GM21360 (cell line): ENCODE results near the gene SLC6A6.

Experiments
- ATAC-seq: cut with Tn5 transposase; IDR thresholded peaks from one replicate; pipeline ENCODE4 v1.9.1; 2021; ENCODE audit warnings: mild to moderate bottlenecking, moderate library complexity; ENCODE audit not compliant: unreplicated experiment

The SLC6A6 gene

DNA sequence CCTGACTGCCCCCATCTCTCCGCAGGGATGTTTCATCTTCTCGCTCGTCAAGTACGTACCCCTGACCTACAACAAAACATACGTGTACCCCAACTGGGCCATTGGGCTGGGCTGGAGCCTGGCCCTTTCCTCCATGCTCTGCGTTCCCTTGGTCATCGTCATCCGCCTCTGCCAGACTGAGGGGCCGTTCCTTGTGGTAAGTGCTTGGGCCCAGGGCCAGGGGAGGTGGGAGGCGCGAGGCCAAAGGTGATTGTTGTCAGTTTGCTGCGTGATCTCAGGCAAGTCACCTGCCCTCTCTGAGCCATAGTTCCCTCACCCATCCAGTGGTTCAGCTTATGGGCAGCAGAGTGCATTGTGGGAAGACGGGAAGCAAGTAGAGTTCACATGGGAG lies 79.2 kb downstream of the SLC6A6 start:
- ATAC-seq = no peak

DNA sequence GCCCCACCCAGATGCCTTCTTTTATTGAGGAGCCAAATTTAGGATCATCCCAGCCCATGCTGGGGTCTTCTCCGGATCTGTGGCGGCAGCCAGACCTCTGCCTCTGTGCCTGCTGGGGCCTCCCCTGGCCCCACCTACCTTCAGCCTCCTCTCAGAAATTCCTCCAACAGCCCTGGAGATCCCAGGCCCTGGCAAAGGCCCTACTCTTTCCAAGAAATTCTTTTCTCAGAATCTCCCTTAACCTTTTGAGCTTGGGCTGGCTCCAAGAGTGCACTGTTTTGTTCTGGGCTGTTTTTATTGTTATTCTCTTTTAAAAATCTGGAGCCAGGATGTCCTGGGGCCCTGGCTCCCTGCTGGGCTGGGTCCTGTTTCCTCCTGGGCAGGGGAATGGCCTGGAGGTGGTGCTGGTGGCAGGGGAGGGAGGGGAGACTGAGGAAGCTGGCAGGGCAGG lies 79.9 kb downstream of the SLC6A6 start:
- ATAC-seq = no peak

DNA sequence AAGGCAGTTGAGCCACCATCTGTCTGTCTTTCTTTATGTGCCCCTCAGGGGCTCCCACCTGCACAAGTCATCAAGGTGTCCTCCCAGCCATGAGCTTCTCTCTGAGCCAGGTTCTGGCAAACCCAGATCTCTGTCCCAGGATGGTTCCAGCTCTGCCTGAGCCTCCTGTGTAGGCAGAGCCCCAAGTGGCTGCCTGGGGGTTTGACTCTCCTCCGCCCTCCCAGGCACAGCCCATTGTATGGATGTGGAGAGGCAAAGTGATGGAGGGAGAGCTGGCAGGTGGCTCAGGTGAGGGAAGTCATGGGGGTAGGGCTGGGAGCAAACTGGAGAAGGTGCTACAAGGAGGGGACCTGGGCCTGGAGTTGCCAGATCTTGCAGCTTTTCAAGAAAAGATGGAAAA lies 80.9 kb downstream of the SLC6A6 start:
- no peak for ATAC-seq

DNA sequence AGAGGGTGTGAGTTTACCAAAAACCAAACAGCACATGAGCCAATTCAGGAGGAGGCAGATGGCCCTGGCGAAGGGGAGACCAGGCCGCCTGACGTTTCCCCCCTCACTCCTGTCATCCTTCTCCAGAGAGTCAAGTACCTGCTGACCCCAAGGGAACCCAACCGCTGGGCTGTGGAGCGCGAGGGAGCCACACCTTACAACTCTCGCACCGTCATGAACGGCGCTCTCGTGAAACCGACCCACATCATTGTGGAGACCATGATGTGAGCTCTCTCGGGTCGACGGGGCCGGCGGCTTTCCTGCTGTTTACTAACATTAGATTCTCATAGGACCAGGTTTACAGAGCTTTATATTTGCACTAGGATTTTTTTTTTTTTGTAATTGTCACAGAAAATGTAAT lies 82.3 kb downstream of the SLC6A6 start:
- ATAC-seq = no peak

DNA sequence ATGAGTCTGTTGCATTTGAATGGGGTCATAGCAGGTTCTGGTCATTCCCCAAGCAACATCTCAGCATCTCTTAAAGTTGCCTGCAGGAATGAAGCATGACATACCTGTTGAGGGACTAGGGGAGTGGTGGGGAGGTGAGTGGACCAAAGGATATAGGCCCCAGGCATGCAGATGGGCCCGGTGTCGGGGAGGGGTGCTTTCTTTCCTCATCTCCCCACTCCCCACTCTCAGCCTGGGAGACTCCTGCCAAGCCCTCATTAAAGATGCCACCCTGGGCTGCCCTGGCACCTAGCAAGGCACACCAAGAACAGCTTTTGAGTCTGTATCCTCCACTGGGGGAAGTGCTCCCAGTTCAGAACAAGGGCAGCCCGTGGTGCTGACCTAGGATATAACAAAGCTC lies 83.6 kb downstream of the SLC6A6 start:
- no peak for ATAC-seq

DNA sequence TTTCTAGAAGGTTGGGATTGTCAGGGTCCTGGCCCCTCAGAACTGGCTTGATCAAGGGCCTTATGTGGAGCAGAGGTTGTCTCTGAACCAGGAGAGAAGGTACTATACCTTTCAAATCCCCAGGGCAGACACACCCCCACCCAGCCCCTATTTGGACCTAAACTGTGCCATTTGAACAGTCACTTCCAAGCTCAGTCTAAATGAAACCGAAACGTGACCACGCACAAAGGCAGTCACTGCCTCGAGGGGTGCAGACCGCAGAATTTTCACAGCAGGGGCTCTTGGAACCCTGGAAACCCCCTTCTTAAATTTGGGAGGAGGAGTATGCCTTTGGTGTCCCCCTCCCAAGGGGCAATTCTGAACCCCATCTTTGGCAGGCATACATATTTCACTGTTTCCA lies 84.1 kb downstream of the SLC6A6 start:
- ATAC-seq = no peak

DNA sequence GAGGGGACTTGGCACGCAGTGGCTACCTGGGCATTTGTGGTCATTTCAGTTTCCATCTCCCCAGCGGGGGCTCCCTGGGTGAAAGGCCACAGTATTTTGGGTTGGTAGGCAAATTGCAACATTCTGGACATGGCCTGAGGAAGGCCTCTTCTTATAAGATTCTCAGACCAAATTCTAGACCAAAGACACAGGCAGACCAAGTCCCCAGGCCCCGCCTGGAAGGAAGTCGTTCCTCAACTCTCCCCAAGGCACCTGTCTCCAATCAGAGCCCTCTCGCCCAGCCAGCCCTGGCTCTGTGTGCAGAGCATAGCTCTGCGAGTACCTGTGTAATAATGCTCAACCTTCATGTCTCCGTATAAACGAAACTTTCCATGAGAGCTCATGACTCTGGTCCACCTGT lies 84.7 kb downstream of the SLC6A6 start:
- ATAC-seq = no peak

DNA sequence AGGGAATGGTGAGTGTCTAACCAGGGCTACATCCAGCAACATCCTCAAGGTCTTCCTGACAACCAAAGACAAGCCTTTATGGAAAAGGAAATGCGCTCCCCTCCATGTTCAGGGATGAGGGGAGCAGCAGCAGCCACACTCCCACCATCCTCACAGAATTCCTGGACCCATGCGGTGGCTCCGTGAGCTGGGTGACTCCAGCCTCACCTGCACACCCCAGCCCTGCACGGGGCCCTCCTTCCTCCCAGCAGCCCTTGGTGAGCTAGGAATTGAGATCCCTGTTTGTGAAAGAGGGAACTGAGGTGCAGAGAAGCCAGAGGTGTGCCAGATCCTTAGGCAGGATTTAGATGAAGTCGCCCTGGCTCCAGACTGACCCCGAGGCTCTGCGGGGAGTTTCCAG lies 85.4 kb downstream of the SLC6A6 start:
- no peak for ATAC-seq

DNA sequence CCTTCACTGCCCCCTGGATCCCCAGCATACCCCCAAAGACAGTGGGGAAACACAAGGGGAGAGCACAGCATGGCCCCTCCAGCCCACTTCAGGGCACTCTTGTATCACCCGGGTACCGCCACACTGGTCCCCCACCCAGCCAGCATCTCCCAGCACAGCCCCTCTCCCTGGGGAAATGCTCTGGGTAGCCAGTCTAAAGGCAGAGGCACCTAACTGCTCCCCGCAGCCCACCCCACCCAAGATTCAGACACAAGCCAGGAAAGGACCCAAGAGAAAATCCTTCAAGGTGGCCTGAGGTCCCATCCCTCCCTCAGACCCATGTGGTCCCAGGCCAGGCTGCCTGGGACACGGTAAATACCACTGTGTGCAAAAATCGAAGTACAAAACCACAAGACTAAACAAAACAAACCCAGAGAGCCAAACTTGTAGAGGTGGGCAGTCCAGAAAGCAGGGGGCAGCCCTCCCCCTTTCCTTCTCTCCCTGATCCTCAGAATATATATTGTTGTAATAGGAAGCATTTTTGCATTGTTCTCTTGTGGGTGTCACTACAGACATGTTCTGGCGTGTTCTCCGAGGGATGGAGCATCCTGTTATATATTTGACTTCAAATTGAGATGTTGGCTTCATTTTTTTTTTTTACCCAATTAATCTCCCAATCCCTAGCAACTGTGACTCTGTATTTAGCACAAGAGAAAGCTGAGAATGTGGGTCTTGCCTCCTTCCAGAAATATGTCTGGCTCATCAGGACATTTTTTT lies 86.1 kb downstream of the SLC6A6 start:
- no peak for ATAC-seq

DNA sequence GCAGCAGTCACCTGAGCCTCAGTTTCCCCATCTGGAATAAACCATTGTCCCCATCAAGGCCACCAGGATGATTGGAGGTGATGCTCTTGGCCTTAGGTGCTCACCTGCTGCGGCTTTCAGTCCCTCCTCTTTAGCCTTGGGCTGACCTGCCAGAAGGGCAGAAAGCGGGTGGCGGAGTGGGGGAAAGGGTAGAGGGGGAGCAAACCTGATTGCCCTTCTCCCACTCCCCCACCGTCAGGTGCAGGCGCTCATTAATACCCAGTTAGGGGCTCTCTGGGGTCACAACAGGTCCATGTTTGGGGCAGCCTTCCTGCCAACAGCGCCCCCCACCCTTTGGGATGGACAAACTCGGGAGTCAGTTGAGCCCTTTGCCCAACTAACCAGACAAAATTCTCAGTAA lies 87.2 kb downstream of the SLC6A6 start:
- ATAC-seq = no peak

DNA sequence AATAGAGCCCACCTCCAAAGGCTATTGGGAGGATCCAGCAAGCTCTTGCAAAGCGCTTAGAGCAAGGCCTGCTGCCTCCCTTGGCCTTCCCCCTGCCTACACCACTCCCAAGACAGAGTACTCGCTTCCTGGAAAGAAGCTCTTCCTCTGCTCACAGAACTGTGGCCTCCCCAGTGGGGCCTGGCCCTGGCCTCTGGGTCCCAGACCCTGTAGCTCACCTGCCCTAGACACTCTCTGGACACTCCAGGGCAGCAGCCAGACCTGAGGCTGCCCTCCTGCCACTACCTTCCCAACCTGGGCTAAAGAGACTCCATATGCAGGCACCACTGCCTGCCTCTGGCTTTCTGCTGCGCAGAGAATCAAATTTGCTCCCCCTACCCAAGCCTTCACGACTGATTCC lies 87.8 kb downstream of the SLC6A6 start:
- ATAC-seq = no peak

DNA sequence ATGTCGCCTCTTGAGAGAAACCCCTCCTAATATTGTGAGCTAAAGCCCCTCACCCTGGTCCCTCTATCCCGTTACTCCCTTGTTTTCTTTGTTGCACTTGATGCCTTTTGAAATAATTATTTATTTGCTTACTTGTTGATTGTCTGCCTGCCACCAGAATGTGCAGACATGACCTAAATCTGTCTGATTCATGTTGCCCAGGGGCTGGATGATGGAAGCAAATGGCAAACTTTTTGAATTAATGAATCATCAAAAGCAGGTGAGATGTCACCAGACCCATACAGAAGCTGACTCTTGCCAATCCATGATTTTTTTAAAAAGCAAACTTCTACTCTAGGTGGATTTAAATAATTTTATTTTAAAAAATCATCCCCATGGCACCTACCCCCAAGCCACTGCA lies 88.4 kb downstream of the SLC6A6 start:
- ATAC-seq = no peak

DNA sequence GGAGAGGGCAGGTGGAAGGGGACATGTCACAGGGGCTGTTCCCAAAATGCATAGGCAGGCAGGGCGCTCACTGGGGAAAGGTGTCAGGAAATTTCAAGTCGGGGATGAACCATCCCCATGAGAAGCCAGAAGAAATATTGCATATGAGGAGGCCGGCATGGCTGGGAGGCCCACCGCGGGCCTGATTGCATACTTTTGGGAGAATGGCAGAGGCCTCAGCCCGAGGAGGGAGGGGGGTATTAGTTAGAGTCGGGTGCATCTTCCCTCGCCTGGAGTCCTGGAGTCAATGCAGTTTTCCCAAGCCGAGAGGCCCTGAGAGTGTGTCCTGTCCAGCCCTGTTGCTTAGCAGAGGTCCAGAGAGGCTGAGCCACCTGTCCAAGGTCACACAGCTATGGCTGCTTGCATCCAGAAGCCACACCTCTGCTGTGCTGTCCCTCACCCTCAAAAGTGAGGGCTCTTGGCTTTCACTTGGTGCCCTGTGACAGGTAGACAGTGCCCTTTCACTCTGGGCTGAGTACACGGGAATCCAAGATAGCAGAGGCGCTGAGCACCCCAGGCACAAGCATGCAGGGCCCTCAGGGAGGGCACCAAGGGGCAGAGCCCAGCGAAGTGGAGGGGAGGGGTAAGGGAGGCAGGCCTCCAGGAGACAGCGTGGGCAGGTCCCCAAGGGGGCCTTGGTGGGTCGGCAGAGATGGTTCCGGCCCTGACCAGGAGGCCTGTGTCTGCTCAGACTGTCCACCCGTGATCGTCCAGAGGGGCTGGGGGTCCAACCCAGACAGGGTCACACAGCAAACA lies 89.2 kb downstream of the SLC6A6 start:
- ATAC-seq = no peak

DNA sequence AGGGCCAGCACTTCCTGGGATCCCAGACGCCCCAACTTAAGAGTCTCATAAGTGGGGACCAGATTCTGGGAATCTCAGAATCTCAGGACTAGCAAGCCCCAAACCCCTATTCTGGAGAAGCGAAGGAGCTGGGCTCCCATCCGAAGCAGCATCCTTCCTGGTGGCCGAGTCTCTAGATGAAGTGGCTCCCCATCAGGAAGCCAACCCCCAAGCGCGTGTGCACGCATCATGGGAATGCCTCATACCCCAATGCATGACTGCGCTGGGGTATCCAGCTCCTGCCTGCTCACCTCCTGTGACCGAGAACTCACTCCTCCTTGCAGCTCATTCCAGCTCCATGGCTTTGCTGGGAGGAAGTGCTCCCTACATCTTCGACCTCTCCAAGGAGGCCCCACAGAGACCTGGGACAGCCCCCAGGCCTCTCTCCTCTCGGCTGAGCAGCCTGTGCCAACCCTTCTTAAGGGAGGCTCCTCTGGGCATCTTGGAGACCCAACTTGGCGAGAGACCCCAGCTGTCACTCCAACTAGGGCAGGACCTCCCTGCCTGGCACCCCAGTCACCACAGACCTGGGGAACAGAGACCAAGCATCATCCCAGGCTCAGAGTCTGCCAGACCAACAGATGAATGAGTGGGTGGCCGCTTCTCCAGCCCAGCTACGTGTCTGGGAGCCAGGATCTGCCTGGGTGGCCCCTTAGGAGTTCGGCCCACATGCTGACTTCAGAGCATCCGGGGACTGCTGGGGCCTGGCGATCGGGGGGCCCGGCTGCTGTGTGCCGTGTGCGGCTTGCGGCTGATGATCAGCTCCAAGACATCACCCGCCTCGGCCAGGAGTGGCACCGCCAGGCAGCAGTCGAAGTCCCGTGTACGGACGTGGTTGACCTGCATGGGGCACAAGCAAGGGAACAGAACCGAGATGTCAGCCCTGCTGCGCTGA lies 90.8 kb downstream of the SLC6A6 start:
- no peak for ATAC-seq

DNA sequence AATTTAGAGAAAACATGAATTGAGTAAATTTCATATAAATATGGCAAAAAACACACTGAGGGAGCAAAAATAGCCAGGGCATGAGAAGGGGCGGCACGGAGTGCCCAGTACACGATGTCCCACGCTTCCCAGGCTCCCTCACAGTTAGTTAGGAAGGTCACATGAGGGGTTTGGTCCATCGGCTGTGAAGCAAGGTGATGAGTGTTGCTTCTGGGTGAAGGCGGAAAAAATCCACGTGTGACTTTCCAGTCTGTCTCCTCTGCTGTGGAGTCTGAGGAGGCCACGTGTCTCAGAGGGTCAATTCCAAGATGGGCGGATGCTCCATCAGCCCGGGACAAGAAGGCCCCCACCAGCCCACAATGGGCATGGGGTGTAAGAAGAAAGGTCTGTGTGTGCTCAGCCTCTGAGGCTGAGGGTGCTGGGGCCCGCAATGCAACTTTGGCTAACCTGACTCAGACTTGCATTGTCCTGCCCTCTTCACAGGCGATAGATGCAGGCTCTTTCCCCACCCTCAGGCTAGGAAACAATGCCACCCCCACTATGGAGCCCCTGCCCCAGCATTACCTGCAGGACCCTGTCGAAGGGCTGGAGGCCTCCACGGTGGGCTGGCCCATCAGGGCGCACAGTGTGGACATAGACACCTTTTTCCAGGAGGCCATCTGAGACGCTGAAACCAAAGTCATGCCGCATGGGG lies 92.0 kb downstream of the SLC6A6 start:
- ATAC-seq = no peak

DNA sequence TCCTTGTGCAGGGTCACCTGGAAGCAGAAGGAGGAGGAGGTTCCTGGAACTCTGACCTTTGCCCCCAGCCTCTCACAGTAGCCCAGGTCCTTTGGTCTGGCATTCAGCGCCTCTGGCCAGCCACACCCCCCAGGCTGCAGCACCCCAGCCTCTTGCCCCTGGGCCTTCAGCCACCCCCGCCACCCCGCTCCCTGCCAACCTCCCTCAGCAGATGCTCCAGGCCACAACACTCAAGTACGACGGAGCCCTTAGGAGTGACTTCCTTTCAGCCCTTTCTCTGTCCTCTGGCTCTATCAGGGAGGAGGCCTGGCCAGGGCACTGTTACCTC lies 92.5 kb downstream of the SLC6A6 start:
- no peak for ATAC-seq

DNA sequence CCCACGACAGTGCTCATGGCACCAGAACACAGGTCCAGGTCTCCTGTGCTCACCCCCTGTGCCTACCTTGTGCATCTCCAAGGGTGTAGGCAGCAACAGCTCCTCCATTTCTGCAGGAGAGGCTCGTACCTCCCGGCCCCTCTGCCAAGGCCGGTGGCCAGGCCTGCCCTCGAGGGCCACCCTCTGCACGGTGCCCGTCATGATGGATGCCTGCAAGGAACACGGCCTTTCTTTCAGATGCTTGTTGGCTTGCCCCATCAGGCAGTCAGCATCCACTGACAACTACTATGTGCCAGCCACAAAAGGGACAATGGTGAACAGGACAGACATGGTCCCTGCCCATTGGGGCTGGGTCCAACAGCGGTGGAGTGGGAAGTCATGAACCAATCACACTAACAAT lies 93.9 kb downstream of the SLC6A6 start:
- ATAC-seq = no peak

DNA sequence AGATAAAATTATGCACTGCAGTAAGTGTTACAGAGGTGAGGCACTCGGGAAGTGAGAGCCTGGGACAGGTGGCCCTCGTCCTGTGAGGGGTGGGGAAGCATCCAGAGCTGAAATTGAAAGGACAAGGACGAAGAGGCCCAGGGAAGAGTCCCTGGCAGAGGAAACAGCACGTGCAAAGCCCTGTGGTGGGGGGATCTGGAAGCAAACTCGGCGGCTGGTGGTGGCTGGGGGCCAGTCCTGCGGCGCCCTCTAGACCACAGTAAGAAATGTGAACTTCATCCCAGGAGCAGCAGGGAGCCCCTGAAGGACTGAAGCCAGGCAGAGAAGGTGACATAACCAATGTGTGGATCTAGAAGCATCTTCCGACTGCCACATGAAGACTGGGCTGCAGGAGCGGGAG lies 94.9 kb downstream of the SLC6A6 start:
- no peak for ATAC-seq

DNA sequence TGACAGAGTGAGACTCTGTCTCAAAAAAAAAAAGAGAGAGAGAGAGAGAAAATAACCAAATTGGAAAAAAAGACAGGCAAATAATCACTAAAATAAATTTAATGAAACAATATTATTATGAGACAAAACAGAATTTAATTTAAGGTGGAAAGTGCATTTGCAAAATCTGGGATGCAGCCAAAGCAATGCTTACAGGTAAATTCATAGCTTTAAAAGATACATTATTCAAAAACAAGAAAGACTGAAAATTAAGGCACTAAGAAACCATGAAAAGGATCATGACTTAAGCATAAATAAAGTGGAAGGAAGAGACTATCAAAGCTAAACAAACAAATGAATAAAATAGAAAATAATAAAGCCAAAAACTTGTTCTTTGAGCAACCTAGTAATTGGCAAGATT lies 100.1 kb downstream of the SLC6A6 start:
- no peak for ATAC-seq

DNA sequence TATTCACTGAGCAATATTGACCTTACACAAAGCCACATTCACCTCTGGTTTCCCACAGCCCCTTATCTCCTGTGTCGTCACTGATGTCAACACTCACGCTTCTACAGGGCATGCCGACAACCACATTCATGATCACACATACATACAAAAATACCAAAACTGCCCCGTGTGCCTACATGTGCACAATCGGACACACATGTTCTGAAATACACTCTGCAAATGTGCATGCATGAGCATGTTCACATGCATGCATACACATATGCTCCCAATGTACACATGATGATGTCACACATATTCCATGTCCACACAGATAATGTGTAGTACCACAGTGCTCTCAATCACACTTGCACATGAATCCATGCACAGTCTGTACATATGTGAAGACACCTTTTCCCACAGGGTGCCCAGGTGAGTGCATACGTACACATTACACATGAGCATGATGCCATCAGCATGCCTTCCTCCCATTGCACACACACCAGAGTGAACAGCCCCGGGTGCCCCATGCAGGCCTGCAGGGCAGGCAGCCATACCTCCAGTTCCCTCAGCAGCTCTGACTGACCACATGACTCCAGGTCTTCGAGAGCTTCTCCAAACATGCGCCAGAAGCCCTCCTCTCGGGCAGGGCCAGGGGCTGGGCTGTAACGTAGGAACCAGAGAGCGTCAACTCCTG lies 100.8 kb downstream of the SLC6A6 start:
- no peak for ATAC-seq
